ENCODE data around the gene PLPP1. TPM values are rescaled to one million over a fixed set of nuclear protein-coding genes. Genes with fewer than 3 reads are reported as not detected.

PLPP1 gene
- total RNA-seq, 1 donor from 2014 or later, result 23.9 TPM

- Mint-ChIP-seq H3K27me3 (ENCODE audit: insufficient read depth, low read depth) (no peaks in the 10 kb centered on the region), H3K4me3 (no peak overlapping the region), H3K9me3 (no peaks in the 10 kb centered on the region), H3K36me3 (no peaks in the 10 kb centered on the region), H3K4me1 (peaks cover 3% of the 10 kb centered on the region), H3K27ac (no peak overlapping the region)
- no peak overlapping the region for H3K9ac ChIP-seq
- H3K4me3 ChIP-seq, result no peak overlapping the region
- no peaks in the 10 kb centered on the region for H3K27me3 ChIP-seq
- H4K20me1 ChIP-seq (ENCODE audit: low read depth), result peaks cover 6% of the 10 kb centered on the region
- H3K9me3 ChIP-seq (ENCODE audit: low read depth), result no peaks in the 10 kb centered on the region
- no peaks in the 10 kb centered on the region for H3K36me3 ChIP-seq
- no peak for DNase-seq (ENCODE audit: low spot score)
- H2AFZ ChIP-seq (replicated peaks), result no peak overlapping the region
- peaks cover 9% of the 10 kb centered on the region for H3K4me1 ChIP-seq
- H3K79me2 ChIP-seq (ENCODE audit: low read depth), result peaks cover 40% of the 10 kb centered on the region
- H3F3A ChIP-seq (ENCODE audit: low read depth), result peaks cover 4% of the 10 kb centered on the region
- TF ChIP-seq CTCF (IDR thresholded peaks at IDR 0.05), result no peak
- no peak for TF ChIP-seq EZH2 (IDR thresholded peaks at IDR 0.05)
- TF ChIP-seq EZH2phosphoT487 (IDR thresholded peaks at IDR 0.05), result no peak
- no peak overlapping the region for H3K27ac ChIP-seq
- no peak overlapping the region for H3K4me2 ChIP-seq
These were observed 50.9 kb downstream of the PLPP1 start for GRCh38 chr5:55483885-55484284.

GRCh38 chr5:55481293-55481855, 53.4 kb downstream of the PLPP1 start:
- H2AFZ ChIP-seq (replicated peaks), result no peak overlapping the region
- H3K36me3 ChIP-seq, result no peaks in the 10 kb centered on the region
- no peak overlapping the region for H3K27ac ChIP-seq
- H3K36me3 Mint-ChIP-seq, result no peaks in the 10 kb centered on the region
- peaks cover 3% of the 10 kb centered on the region for H3K4me1 Mint-ChIP-seq
- H4K20me1 ChIP-seq (ENCODE audit: low read depth), result peaks cover 6% of the 10 kb centered on the region
- no peak overlapping the region for H3K9ac ChIP-seq
- no peak overlapping the region for H3K27ac Mint-ChIP-seq
- no peaks in the 10 kb centered on the region for H3K9me3 ChIP-seq (ENCODE audit: low read depth)
- no peaks in the 10 kb centered on the region for H3K9me3 Mint-ChIP-seq
- no peaks in the 10 kb centered on the region for H3K27me3 ChIP-seq
- no peak for TF ChIP-seq EZH2phosphoT487 (IDR thresholded peaks at IDR 0.05)
- no peak for TF ChIP-seq EZH2 (IDR thresholded peaks at IDR 0.05)
- no peak for TF ChIP-seq CTCF (IDR thresholded peaks at IDR 0.05)
- no peak overlapping the region for H3K4me3 ChIP-seq
- DNase-seq (ENCODE audit: low spot score), result no peak
- peaks cover 9% of the 10 kb centered on the region for H3K4me1 ChIP-seq
- H3K27me3 Mint-ChIP-seq (ENCODE audit: insufficient read depth, low read depth), result peaks cover 2% of the 10 kb centered on the region
- H3K4me2 ChIP-seq, result no peak overlapping the region
- H3F3A ChIP-seq (ENCODE audit: low read depth), result peaks cover 4% of the 10 kb centered on the region
- no peak overlapping the region for H3K4me3 Mint-ChIP-seq
- peaks cover 33% of the 10 kb centered on the region for H3K79me2 ChIP-seq (ENCODE audit: low read depth)

- H3K27ac Mint-ChIP-seq, result no peak overlapping the region
These were observed 54.0 kb downstream of the PLPP1 start for GRCh38 chr5:55480781-55481180.

More at GRCh38 chr5:55480781-55481180, 54.0 kb downstream of the PLPP1 start:
- Histone ChIP-seq H3F3A (ENCODE audit: low read depth) (peaks cover 2% of the 10 kb centered on the region), H3K27ac (no peak overlapping the region), H3K4me3 (no peak overlapping the region), H3K9me3 (ENCODE audit: low read depth) (no peaks in the 10 kb centered on the region), H3K4me2 (no peak overlapping the region), H3K4me1 (peaks cover 10% of the 10 kb centered on the region), H3K27me3 (no peaks in the 10 kb centered on the region), H3K79me2 (ENCODE audit: low read depth) (peaks cover 39% of the 10 kb centered on the region), H4K20me1 (ENCODE audit: low read depth) (peaks cover 6% of the 10 kb centered on the region), H3K9ac (no peak overlapping the region), H2AFZ (replicated peaks) (no peak overlapping the region), H3K36me3 (no peaks in the 10 kb centered on the region)
- no peak for TF ChIP-seq CTCF (IDR thresholded peaks at IDR 0.05)
- TF ChIP-seq EZH2 (IDR thresholded peaks at IDR 0.05), result no peak
- TF ChIP-seq EZH2phosphoT487 (IDR thresholded peaks at IDR 0.05), result no peak
- H3K36me3 Mint-ChIP-seq, result no peaks in the 10 kb centered on the region
- no peaks in the 10 kb centered on the region for H3K9me3 Mint-ChIP-seq
- peaks cover 2% of the 10 kb centered on the region for H3K27me3 Mint-ChIP-seq (ENCODE audit: insufficient read depth, low read depth)
- no peak overlapping the region for H3K4me3 Mint-ChIP-seq
- DNase-seq (ENCODE audit: low spot score), result no peak
- H3K4me1 Mint-ChIP-seq, result peaks cover 3% of the 10 kb centered on the region
